Measurements from ENCODE around the gene C9orf50. TPM values are rescaled to one million over a fixed set of nuclear protein-coding genes. Genes with fewer than 3 reads are reported as not detected.

Gene C9orf50
- total RNA-seq, 4 donors from 2014 or later, result 0.64 TPM; not detected in 3

DNA sequence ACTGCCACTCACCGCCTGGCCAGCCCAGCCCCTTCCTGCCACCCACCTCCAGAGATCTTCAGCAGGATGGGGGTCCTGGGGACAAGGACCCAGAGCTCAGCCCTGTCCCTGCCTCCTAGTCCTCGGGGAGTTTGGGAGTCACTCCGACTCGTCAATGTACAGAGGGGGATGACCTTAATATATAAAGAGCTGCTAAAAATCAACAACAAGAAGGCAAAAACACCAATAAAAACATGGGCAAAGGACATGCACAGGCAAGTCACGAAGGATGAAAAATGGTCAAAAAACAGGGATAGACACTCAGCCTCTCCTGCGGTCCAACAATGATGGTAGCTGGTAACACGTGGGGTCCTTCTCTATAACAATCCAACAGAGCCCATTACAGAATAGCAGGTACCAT, 25.8 kb upstream of the C9orf50 start:
- TF ChIP-seq POLR2A (IDR thresholded peaks at IDR 0.05) (no peak), EP300 (IDR thresholded peaks at IDR 0.05) (no peak), POLR2AphosphoS5 (IDR thresholded peaks at IDR 0.05) (no peak)
- Histone ChIP-seq H3K4me3 (no peak overlapping the region), H3K27me3 (no peaks in the 10 kb centered on the region), H3K9me3 (no peaks in the 10 kb centered on the region), H3K27ac (no peak overlapping the region), H3K4me1 (peaks cover 37% of the 10 kb centered on the region), H3K36me3 (no peaks in the 10 kb centered on the region)
- DNase-seq (ENCODE audit: low spot score in 2 of 2), result no peak
- WGBS, result 95% methylated on average over 7 of the region's 7 CpGs

DNA sequence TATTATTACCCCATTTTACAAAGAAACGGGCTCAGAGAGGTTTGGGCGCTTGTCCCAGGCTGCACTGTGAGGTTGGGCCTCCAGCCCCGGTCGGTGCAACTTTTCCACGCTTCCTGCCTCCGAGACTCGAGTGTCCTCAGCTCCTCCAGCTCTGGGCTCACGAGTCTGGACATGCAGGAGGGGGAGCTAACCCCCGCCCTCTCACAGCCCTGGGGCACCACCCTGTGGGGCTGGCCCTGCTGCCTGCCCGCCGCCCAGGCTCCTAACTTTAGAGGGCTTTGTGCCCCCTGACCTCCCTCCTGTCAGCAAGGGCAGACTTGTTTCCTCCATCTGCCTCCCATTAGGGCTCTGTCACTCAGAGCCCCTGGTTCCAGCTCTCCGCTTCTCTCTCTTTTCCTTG, 25.4 kb upstream of the C9orf50 start:
- peaks cover 41% of the 10 kb centered on the region for H3K4me1 ChIP-seq
- 68% methylated on average over 6 of the region's 12 CpGs for WGBS
- no peak overlapping the region for H3K27ac ChIP-seq

DNA sequence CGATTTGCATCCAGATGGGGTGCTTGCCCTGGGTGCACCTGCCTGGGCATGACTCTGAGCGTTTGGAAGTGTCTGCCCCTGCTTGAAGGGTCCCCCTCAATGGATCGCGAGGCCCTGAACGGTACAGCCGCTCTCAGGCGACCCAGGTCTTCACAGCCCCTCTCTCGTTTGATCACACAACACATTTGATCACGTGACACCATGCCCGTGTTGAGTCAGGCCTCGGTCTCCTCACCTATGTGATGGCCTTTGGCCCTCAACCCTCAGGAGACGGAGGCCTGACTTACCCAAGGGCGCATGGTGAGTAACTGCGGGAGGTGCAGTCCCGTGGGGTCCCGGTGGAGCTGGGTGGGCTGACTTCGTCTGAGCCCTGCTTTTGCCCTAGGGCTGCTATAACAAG, 24.0 kb upstream of the C9orf50 start:
- Histone ChIP-seq H3K36me3 (no peaks in the 10 kb centered on the region), H3K4me1 (peaks cover 47% of the 10 kb centered on the region), H3K27me3 (no peaks in the 10 kb centered on the region), H3K4me3 (no peak overlapping the region), H3K9me3 (no peaks in the 10 kb centered on the region), H3K27ac (no peak overlapping the region)
- TF ChIP-seq POLR2AphosphoS5 (IDR thresholded peaks at IDR 0.05) (no peak), POLR2A (IDR thresholded peaks at IDR 0.05) (no peak), EP300 (IDR thresholded peaks at IDR 0.05) (no peak)
- TF ChIP-seq, protein P1, sequence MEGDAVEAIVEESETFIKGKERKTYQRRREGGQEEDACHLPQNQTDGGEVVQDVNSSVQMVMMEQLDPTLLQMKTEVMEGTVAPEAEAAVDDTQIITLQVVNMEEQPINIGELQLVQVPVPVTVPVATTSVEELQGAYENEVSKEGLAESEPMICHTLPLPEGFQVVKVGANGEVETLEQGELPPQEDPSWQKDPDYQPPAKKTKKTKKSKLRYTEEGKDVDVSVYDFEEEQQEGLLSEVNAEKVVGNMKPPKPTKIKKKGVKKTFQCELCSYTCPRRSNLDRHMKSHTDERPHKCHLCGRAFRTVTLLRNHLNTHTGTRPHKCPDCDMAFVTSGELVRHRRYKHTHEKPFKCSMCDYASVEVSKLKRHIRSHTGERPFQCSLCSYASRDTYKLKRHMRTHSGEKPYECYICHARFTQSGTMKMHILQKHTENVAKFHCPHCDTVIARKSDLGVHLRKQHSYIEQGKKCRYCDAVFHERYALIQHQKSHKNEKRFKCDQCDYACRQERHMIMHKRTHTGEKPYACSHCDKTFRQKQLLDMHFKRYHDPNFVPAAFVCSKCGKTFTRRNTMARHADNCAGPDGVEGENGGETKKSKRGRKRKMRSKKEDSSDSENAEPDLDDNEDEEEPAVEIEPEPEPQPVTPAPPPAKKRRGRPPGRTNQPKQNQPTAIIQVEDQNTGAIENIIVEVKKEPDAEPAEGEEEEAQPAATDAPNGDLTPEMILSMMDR (IDR thresholded peaks at IDR 0.05), result no peak
- DNase-seq (ENCODE audit: low spot score in 2 of 2), result no peak
- WGBS, result 41% methylated on average over 5 of the region's 17 CpGs

More for the DNA sequence above, 25.4 kb upstream of the C9orf50 start:
- no peak for DNase-seq (ENCODE audit: low spot score in 2 of 2)
- H3K9me3 ChIP-seq, result no peaks in the 10 kb centered on the region
- no peak overlapping the region for H3K4me3 ChIP-seq
- no peaks in the 10 kb centered on the region for H3K36me3 ChIP-seq
- TF ChIP-seq POLR2A (IDR thresholded peaks at IDR 0.05) (no peak), EP300 (IDR thresholded peaks at IDR 0.05) (no peak), POLR2AphosphoS5 (IDR thresholded peaks at IDR 0.05) (no peak)
- TF ChIP-seq, protein P1 (IDR thresholded peaks at IDR 0.05), result no peak
- no peaks in the 10 kb centered on the region for H3K27me3 ChIP-seq

DNA sequence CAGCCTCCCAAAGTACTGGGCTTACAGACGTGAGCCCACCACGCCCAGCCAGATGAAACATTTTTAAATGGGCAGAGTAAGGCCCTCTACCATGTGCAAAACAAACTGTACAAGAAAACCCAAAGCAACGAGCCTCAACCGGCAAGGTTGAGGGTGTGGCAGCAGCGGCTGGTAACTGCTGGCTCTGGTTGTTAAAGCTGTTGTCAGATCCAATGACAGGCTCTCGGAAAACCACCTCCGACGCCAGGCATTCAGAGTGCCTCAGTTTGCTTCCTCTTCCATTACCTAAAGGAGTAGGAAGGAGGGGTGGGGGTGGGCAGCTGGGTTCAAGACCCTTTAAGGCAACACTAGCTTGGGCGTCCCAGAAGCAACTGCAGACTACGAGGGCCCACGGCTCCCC, 23.5 kb upstream of the C9orf50 start:
- TF ChIP-seq, protein P1 (IDR thresholded peaks at IDR 0.05), result no peak
- TF ChIP-seq POLR2A (IDR thresholded peaks at IDR 0.05) (no peak), POLR2AphosphoS5 (IDR thresholded peaks at IDR 0.05) (no peak), EP300 (IDR thresholded peaks at IDR 0.05) (no peak)
- Histone ChIP-seq H3K4me1 (peaks cover 49% of the 10 kb centered on the region), H3K36me3 (peaks cover under 1% of the 10 kb centered on the region), H3K27me3 (no peaks in the 10 kb centered on the region), H3K4me3 (no peak overlapping the region), H3K9me3 (no peaks in the 10 kb centered on the region), H3K27ac (peak overlapping the region; percentile 38)
- no peak for DNase-seq (ENCODE audit: low spot score in 2 of 2)
- WGBS, result 59% methylated on average over 10 of the region's 11 CpGs

DNA sequence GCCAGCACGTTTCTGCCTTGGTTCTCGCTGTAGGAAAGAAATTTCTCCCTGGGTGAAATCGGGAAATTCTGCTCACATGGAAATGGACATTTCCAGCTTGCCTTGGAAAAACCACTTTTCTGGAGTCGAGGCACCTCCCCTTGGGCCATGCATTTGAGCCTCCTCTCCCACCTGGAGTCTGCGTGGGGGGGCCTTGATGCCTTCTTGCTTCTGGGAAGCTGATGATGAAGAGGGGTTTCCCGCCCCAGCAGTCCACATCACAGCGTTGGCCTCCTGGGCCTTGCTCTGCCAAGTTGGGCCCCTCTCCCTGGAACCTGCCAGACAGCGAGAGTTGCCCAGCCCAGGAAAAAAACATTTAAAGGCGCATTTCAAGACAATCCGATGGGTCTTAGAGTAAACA, 22.8 kb upstream of the C9orf50 start:
- no peak overlapping the region for H3K4me3 ChIP-seq
- peaks cover 52% of the 10 kb centered on the region for H3K4me1 ChIP-seq
- 59% methylated on average over 10 of the region's 10 CpGs for WGBS
- TF ChIP-seq POLR2A (IDR thresholded peaks at IDR 0.05) (no peak), EP300 (IDR thresholded peaks at IDR 0.05) (no peak), POLR2AphosphoS5 (IDR thresholded peaks at IDR 0.05) (no peak)
- TF ChIP-seq, protein P1 (IDR thresholded peaks at IDR 0.05), result no peak
- no peaks in the 10 kb centered on the region for H3K9me3 ChIP-seq
- peak overlapping the region; percentile 38 for H3K27ac ChIP-seq
- DNase-seq (ENCODE audit: low spot score in 2 of 2), result peak in 1 of 2 donors; percentile 66
- H3K27me3 ChIP-seq, result no peaks in the 10 kb centered on the region
- peaks cover 7% of the 10 kb centered on the region for H3K36me3 ChIP-seq
